COLO829 (cell line): Measurements from ENCODE around the gene LGALS7.

Experiments
- DNase-seq: peaks from one replicate; pipeline ENCODE4 v3.0.0; 2012; ENCODE audit warnings: low spot score

Gene LGALS7

DNA sequence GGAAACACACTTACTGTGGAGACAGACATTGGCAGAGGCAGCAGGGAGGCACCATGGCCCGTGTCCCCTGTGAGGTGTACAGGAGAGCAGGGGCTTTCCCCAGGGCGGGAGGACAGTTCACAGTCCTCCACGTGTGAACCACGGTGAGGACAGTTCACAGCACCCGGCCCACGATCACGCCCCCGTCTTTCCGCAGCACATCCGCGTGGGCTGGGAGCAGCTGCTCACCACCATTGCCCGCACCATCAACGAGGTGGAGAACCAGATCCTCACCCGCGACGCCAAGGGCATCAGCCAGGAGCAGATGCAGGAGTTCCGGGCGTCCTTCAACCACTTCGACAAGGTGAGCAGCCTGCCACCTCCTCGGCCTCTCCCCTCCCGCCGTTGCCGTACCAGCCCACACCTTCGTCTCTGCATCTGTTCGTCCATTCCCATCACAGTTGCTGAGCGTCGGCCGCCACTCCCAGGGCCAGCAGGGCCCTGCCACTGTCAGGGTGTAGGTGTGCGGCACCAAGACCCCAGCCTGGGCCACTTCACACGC is 46.5 kb downstream of the LGALS7 start:
- no peak for DNase-seq

DNA sequence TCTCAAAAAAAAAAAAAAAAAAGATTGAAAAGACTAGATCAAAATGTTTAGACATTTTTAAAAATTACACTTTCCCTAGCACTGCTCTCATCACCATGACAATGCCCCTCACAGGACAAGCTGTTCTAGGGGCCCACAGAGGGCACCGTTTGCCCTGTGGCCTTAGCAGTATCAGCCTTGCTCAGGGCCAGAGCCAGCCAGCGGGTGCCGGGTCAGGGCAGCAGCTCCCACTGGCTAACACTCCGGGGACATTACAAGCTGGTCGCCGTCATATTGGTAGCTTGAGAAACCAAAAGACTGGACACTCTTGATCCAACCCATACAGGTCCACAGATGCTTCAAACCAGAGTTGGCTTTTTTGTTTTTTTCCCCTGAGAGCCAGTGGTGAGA is 47.0 kb downstream of the LGALS7 start:
- no peak for DNase-seq

DNA sequence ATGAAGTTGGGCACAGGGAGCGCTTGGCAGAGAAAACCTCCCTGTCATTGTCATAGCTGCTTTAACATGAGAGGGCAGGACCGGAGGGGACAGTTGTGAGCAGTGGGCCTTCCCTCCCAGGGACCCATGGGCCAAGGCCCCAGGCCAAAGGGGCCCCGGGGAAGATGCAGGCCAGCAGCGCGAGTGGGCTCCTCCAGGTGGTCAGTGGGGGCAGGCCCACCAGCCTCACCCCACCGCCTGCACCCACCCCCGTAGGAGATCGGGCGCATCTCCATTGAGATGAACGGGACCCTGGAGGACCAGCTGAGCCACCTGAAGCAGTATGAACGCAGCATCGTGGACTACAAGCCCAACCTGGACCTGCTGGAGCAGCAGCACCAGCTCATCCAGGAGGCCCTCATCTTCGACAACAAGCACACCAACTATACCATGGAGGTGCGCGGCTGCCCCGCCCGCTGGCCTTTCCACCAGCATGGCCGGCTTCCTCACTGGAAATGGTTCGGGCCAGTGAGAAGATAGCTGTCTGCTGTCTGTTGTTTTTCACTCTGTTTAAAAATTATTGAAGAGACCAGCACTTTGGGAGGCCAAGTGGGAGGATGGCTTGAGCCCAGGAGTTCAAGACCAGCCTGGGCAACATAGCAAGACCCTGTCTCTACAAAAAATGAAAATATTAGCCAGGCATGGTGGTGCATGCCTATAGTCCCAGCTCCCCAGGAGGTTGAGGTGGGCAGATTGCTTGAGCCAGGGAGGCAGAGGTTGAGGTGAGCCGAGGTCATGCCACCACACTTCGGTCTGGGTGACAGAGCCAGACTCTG is 47.6 kb downstream of the LGALS7 start:
- DNase-seq = no peak

GRCh38 chr19:38723990-38724854 is 49.1 kb downstream of the LGALS7 start:
- no peak for DNase-seq

DNA sequence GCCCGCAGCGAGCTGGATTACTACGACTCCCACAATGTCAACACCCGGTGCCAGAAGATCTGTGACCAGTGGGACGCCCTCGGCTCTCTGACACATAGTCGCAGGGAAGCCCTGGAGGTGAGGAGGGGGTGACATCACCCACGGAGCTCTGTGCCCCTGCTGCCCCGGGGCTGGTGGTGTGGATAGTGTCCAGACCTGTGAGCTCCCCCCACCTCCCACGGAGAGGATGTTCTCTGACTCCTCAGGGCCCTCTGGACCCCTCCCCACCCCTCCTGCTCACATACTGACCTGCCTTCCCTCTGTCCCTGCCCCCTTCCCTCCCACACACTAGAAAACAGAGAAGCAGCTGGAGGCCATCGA is 49.7 kb downstream of the LGALS7 start:
- no peak for DNase-seq

GRCh38 chr19:38722947-38723605 is 50.2 kb downstream of the LGALS7 start:
- DNase-seq = no peak

- peak; percentile 91 for DNase-seq
Measured at GRCh38 chr19:38721979-38722773, 51.1 kb downstream of the LGALS7 start.

- DNase-seq = no peak
Measured at GRCh38 chr19:38721496-38721895, 51.8 kb downstream of the LGALS7 start.
